Kidney epithelial cell (primary cell): ENCODE results near the gene PTGIS. TPM values are rescaled to one million over a fixed set of nuclear protein-coding genes. Genes with fewer than 3 reads are reported as not detected.
"Not testable (repeated sequence)": the region's sequence is repeated elsewhere in the genome, so short reads cannot be mapped to it uniquely, and the experiment has no call there.

Experiments
- DNase-seq: peaks from one replicate; pipeline ENCODE4 v3.0.0-alpha.2; 2010; ENCODE audit warnings: low read depth
- H3K27me3 ChIP-seq: 2 replicates; pipeline ENCODE4 v1.6.0; 2011; ENCODE audit warnings: low read length; ENCODE audit not compliant: control insufficient read depth, insufficient read depth
- H3K36me3 ChIP-seq: 2 replicates; pipeline ENCODE4 v1.5.1; 2011; ENCODE audit warnings: low read length; ENCODE audit not compliant: control insufficient read depth, insufficient read depth
- H3K4me3 ChIP-seq: 2 replicates; pipeline ENCODE4 v1.5.1; 2011; ENCODE audit warnings: low read depth, mild to moderate bottlenecking, control low read depth, low read length
- total RNA-seq: library from RNA; depleted of rRNA; stranded (reverse); fragments of >200 nt; gene quantifications from 2 replicates; pipeline ENCODE4 v1.2.3, GENCODE V29; 2015
- TF ChIP-seq, protein P1 (sequence below): IDR thresholded peaks from 2 replicates; pipeline ENCODE4 v1.5.1; 2011; ENCODE audit warnings: mild to moderate bottlenecking, moderate library complexity, low read length, control low read depth, inconsistent platforms; ENCODE audit not compliant: insufficient read depth, poor library complexity, severe bottlenecking

Gene PTGIS
- total RNA-seq, 1 donor from 2014 or later, result 0.88 TPM

DNA sequence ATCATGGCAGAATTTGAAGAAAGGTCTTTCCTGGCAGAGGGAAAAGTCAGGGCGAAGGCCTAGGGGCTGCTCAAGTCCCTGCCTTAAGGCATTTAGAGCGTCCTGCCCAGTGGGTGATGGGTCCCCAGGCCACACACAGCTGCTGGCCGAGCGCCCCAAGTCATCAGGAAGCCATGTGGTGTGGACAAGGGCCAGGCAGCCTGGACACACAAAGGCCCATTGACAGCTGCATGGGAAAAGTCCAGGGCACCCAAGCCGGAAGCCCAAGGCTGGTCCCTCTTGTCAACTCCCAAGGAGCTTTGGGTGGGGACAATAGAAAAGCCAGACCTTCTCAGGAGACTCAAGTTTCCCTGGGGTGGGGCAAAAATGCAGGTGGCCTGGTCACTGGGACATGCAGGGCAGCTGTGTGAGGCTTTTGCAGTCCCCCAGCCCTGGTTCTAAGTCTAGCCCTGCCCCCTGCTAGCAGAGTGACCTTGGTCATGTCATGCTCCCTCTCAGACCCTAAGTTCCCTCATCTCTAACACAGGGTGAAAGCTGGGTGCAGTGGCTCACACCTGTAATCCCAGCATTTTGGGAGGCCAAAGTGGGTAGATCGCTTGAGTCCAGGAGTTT, 44.3 kb upstream of the PTGIS start:
- Histone ChIP-seq H3K27me3 (peaks cover 2% of the 10 kb centered on the region), H3K36me3 (no peaks in the 10 kb centered on the region), H3K4me3 (no peak overlapping the region)
- TF ChIP-seq, protein P1, sequence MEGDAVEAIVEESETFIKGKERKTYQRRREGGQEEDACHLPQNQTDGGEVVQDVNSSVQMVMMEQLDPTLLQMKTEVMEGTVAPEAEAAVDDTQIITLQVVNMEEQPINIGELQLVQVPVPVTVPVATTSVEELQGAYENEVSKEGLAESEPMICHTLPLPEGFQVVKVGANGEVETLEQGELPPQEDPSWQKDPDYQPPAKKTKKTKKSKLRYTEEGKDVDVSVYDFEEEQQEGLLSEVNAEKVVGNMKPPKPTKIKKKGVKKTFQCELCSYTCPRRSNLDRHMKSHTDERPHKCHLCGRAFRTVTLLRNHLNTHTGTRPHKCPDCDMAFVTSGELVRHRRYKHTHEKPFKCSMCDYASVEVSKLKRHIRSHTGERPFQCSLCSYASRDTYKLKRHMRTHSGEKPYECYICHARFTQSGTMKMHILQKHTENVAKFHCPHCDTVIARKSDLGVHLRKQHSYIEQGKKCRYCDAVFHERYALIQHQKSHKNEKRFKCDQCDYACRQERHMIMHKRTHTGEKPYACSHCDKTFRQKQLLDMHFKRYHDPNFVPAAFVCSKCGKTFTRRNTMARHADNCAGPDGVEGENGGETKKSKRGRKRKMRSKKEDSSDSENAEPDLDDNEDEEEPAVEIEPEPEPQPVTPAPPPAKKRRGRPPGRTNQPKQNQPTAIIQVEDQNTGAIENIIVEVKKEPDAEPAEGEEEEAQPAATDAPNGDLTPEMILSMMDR, result no peak
- DNase-seq, result no peak

DNA sequence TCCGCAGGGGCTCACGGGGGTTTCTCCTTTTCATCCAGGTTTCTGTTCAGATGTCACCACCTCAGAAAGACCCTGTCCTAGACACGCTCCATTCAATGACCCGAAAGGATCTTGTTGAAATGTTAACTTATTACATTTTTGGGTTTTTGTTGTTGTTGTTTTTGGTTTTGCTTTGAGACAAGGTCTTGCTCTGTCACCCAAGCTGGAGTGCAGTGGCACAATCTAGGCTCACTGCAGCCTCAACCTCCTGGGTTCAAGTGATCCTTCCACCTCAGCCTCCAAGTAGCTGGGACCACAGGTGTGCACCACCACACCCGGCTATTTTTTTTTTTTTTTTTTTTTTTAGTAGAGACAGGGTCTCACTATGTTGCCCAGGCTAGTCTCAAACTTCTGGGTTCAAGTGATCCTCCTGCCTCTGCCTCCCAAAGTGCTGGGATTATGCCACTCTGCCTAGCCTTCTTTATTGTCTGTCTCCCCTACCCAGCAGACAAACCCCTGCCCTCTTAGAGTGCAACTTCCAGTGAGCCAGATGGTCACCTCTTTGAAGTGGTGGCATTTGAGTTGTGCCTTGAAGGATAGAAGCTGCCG, 43.7 kb upstream of the PTGIS start:
- DNase-seq, H3K36me3 ChIP-seq, H3K4me3 ChIP-seq, H3K27me3 ChIP-seq: not testable (repeated sequence)

DNA sequence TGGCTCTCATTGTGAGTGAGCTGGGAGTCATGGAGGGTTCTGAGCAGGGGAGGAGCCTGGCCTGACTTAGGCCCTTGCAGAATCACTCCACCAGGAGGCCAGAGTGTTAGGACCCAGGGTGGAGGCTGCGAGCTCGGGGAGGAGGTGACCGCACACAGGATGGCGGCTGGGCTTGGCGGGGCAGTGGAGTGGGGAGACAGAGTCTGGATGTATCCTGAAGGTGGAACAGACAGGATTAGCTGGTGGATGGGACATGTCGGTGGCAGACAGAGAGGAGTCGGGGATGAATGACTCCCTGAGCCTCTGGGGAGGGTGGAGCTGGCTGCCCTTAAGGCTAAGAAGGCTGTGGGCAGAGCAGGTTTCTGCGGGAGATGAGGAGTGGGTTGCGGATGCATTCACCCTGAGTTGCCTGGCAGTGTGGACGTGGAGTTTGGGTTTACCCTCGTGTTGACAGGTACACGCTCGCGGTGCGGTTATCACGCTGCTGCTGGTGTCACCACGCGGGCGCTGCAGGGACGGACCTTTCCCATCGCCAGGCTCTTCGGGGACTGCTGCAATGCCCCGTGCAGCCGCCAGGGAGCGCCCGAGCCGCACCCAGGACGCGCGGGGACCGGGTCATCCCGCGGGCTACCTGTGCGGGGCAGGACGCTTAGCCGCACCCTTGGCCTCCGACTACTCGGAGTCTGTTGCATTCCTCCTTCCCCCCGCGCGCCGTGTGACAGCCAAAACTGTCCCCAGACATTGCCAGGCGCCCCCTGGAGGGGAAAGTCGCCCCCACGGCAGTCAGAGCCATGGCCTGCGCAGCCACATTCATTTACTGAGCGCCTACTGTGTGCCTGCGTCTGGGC, 43.0 kb upstream of the PTGIS start:
- no peak for DNase-seq

DNA sequence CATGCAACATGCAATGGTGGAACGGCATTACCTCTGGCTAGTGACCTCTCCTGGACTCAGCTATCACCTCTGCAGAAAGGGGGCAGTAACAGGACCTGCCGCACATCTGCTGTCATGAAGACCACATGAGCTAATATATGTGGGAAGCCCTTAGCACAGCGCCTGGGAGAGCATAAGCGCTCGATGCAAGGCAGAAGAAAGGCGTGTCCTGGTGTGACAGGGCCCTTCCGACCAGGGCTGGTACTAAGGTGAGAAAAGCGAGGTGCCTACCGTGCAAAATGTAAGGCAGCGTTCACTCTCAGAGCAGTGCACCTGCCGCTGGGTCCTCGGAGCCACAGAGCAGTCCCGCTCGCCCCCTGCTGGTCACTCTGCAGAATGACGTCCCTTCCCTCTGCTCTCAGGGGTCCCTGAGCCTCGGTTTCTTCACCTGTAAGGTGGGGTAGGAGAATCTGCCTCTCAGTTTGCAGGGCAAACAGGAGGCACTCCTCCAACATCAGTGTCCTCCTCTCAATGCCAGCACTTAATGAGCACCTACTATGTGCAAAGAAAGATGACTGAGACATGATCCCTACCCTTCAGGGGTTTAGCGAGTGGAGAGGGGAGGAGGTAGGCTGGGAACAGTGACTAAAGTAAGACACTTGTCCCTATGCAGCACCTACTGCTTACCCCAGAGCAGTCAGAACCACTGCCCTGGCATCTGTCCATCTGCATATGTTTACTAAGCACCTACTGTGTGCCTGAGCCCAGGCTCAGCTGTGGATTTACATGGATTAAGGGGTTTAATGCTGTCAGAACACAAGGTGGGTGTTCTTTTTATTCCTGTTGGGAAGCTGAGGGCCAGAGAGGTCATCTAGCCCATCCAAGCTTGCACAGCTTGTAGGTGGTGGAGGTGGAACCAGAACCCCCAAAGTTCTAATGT, 41.1 kb upstream of the PTGIS start:
- no peak for DNase-seq

More for the DNA sequence above, 43.0 kb upstream of the PTGIS start:
- H3K4me3 ChIP-seq, result no peak overlapping the region
- peaks cover 2% of the 10 kb centered on the region for H3K27me3 ChIP-seq
- H3K36me3 ChIP-seq, result no peaks in the 10 kb centered on the region
- TF ChIP-seq, protein P1, result peak; percentile 97

DNA sequence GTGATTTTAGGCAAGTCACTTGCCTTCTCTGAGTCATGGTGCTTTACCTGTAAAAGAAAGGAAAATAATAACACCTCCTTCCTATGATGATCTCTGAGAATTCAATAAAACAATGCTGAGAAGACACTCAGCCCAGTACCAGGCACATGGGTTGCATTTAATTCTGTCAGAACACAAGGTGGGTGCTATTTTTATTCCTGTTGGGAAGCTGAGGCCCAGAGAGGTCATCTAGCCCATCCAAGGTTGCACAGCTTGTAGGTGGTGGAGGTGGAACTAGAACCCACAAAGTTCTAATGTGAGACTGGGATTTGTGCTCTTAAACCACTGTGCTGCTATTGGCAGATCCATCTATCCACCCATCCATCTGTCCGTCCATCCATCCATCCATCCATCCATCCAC, 39.6 kb upstream of the PTGIS start:
- Histone ChIP-seq H3K27me3 (peaks cover 2% of the 10 kb centered on the region), H3K4me3 (no peak overlapping the region), H3K36me3 (no peaks in the 10 kb centered on the region)
- TF ChIP-seq, protein P1, result no peak
- no peak for DNase-seq

More for the DNA sequence above, 41.1 kb upstream of the PTGIS start:
- Histone ChIP-seq H3K27me3 (peaks cover 2% of the 10 kb centered on the region), H3K36me3 (no peaks in the 10 kb centered on the region), H3K4me3 (no peak overlapping the region)
- TF ChIP-seq, protein P1, result peak; percentile 95
